NB4 (cell line): ENCODE results near the gene PKDCC.
"Not testable (repeated sequence)": the region's sequence is repeated elsewhere in the genome, so short reads cannot be mapped to it uniquely, and the experiment has no call there.

ENCODE experiments used
- DNase-seq: peaks from one replicate; pipeline ENCODE4 v3.0.0; 2010; ENCODE audit warnings: low read depth
- H3K4me3 ChIP-seq: one replicate; pipeline ENCODE4 v1.5.1; 2011; ENCODE audit warnings: mild to moderate bottlenecking, low read depth, low read length, moderate library complexity
- CTCF ChIP-seq: IDR thresholded peaks from one replicate; pipeline ENCODE4 v1.5.1; 2012; ENCODE audit warnings: low read depth, low read length
- MAX ChIP-seq: IDR thresholded peaks from 2 replicates; pipeline ENCODE4 v1.6.1; 2011; ENCODE audit warnings: low read depth, low read length
- MYC ChIP-seq: IDR thresholded peaks from 2 replicates; pipeline ENCODE4 v1.6.1; 2011; ENCODE audit warnings: low read depth, low read length
- POLR2A ChIP-seq: IDR thresholded peaks from 2 replicates; pipeline ENCODE4 v1.6.1; 2011; ENCODE audit warnings: mild to moderate bottlenecking; ENCODE audit not compliant: insufficient read length; ENCODE audit errors: extremely low read depth

The PKDCC gene

GRCh38 chr2:42060028-42060427 lies 12.2 kb downstream of the PKDCC start:
- no peak for DNase-seq

GRCh38 chr2:42060718-42061619 lies 13.1 kb downstream of the PKDCC start:
- H3K4me3 ChIP-seq: no peak overlapping the region
- no peak for TF ChIP-seq MYC
- no peak for TF ChIP-seq POLR2A
- TF ChIP-seq CTCF: no peak
- no peak for TF ChIP-seq MAX
- DNase-seq: peak; percentile 50

More at GRCh38 chr2:42060028-42060427, 12.2 kb downstream of the PKDCC start:
- no peak overlapping the region for H3K4me3 ChIP-seq
- TF ChIP-seq CTCF (no peak), POLR2A (no peak), MYC (no peak), MAX (no peak)

- no peak for TF ChIP-seq MYC
- no peak for TF ChIP-seq POLR2A
- TF ChIP-seq CTCF: no peak
- DNase-seq: no peak
- no peak overlapping the region for H3K4me3 ChIP-seq
These were observed 14.0 kb downstream of the PKDCC start for GRCh38 chr2:42061839-42062238.

GRCh38 chr2:42063431-42064171 lies 15.8 kb downstream of the PKDCC start:
- TF ChIP-seq POLR2A (no peak), MYC (no peak), CTCF (no peak), MAX (no peak)
- no peak overlapping the region for H3K4me3 ChIP-seq
- DNase-seq: no peak

- DNase-seq: no peak
These were observed 16.7 kb downstream of the PKDCC start for GRCh38 chr2:42064417-42064942.

GRCh38 chr2:42065753-42066152 lies 17.9 kb downstream of the PKDCC start:
- H3K4me3 ChIP-seq, DNase-seq: not testable (repeated sequence)

More at GRCh38 chr2:42064417-42064942, 16.7 kb downstream of the PKDCC start:
- no peak overlapping the region for H3K4me3 ChIP-seq
- no peak for TF ChIP-seq POLR2A
- TF ChIP-seq MAX: no peak

GRCh38 chr2:42067001-42067400 lies 19.2 kb downstream of the PKDCC start:
- H3K4me3 ChIP-seq, DNase-seq: not testable (repeated sequence)
